ENCODE results near the gene CXXC5.
A peak's percentile ranks its signal among the peaks of the same experiment; 100 is the strongest.
"Not testable (repeated sequence)": the region's sequence is repeated elsewhere in the genome, so short reads cannot be mapped to it uniquely, and the experiment has no call there.

Gene CXXC5

DNA sequence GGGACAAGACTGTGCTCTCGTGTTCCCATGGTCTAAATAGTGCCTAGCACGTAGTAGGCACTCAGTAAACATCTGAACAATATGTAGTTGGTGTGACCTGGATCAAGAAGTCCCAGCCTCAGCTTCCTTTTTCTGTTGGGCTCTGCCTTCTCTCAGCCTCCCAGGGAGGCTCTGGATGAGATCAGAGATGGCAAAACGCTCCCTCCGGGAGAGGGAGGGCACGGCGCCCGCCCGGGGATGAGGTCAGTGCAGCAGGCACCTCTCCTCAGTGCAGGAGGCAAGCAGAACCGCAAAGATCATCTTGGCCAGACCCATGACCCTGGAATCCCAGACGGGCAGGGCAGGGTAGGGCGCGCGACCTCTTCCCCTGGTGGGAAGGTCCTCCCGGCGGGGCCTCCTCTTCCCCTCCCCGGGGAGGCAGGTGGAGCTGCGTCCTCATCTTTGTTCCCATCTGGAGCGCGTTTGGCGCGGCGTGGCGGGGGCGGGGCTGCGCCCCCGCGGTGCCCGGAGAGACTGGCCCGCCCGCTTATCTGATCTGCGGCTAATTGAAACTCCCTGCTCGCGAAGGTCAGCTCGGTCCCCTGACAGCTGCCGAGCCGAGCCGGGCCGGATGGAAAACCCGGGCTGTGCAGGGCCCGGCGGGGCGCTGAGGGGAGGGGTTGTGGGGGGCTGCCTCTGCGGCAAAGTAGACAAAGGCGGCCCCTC is 60.9 kb downstream of the CXXC5 start:
- DNase-seq (ENCODE audit: low read depth in 3 of 3, low spot score in 1 of 3): no peak

DNA sequence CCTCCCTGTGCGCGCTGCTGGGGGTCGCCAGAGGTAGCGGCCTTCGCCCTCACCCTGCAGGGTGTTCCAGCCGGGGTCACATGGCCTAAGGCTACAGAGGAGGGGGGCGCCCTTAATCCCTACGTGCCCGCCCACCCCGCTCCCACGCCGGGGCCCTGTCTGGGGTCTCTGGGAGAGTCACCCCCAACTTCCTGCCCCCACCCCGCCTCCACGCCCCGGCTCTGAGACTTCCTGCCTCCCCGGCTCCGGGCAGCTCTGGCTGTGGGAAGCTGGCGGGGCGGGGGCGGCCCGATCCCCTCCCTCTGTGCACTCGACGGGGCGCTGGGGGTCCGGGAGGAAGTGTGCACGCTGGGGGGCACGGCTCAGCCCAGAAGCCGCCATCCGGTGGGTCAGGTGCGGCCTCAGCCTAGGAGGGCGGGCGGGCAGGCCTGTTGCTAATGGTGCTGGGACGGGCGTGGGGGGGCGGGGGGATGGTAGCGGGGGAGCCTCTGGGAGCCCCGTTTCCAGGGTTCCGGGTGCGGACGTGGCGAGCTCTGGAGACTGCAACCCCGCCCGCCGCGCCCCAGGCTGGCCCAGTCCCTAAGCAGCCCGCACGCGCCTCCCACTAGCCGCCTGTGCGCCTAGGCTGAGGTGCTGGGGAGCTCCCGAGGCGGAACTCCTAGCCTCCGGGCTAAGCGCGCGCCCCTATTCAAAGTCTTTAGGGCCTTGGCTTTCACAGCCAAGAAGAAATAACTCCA is 61.6 kb downstream of the CXXC5 start:
- DNase-seq (ENCODE audit: low read depth in 3 of 3, low spot score in 1 of 3): no peak

DNA sequence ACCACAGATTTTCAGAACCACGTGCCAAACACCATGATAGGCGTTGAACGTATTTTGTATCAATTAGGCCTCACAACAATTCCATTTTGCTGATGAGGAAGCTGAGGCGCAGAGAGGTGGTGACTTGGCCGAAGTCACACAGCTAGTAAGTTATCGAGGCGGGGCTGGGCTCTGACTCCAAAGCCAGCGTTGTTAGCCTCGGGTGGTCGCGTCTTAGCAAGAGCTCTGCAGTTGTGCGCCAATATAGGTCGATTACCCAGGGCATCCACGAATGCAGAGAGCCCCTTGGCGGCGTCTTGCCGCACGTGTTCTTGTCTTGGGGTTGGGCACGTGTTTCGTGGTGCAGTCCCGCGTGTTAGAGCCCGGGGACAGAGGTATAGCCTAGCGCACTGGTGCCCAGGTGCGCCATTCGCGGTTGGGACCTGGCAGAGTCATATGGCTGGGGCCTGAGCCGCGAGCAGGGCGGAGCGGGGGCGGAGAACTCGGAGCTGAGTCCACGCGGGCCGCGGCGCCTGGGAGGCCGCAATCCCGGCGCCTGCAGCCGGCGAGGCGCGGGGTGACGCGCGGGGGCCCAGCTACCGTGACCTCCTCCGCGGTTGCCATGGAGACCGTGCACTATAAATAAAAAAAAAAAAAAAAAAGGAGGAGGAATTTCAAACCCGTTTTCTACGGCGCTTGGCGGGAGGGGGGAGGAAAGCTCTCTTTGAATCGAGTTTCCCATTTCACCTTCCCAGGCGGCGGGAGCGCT is 62.3 kb downstream of the CXXC5 start:
- peak in 2 of 3 donors; percentile 12 to 23 for DNase-seq (ENCODE audit: low read depth in 3 of 3, low spot score in 1 of 3)

GRCh38 chr5:139711067-139711905 is 63.1 kb downstream of the CXXC5 start:
- peak in 1 of 3 donors; percentile 26 for DNase-seq (ENCODE audit: low read depth in 3 of 3, low spot score in 1 of 3)

GRCh38 chr5:139711906-139712224 is 63.7 kb downstream of the CXXC5 start:
- DNase-seq (ENCODE audit: low read depth in 3 of 3, low spot score in 1 of 3): no peak

GRCh38 chr5:139712412-139712811 is 64.3 kb downstream of the CXXC5 start:
- no peak for DNase-seq (ENCODE audit: low read depth in 3 of 3, low spot score in 1 of 3)

DNA sequence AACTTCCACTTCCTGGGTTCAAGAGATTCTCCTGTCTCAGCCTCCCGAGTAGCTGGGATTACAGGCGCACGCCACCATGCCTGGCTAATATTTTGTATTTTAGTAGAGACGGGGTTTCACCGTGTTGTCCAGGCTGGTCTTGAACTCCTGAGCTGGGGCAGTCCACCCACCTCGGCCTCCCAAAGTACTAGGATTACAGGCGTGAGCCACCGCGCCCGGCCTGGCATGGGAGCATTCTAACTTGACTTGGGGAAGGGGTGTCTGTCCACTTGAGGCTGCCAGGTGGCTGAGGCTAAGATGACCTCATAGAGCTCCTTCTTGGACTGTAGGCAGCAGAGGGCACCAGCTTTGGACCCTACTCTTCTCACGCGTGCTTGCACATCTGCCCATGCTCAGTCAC is 65.7 kb downstream of the CXXC5 start:
- DNase-seq (ENCODE audit: low read depth in 3 of 3, low spot score in 1 of 3): not testable (repeated sequence)

DNA sequence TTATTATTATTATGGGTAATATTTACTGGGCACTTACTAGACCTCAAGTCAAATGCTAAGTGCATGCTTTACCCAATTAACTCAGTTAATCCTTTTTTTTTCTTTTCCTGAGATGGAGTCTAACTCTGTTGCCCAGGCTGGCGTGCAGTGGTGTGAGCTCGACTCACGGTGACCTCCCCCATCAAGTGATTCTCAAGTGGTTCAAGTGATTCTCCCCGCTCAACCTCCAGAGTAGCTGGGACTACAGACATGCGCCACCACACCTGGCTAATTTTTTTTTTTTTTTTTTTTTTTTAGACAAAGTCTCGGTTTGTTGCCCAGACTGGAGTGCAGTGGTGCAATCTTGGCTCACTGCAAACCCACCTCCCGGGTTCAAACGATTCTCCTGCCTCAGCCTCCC is 69.1 kb downstream of the CXXC5 start:
- no peak for DNase-seq (ENCODE audit: low read depth in 3 of 3, low spot score in 1 of 3)

- not testable (repeated sequence) for DNase-seq (ENCODE audit: low read depth in 3 of 3, low spot score in 1 of 3)
These were observed 70.3 kb downstream of the CXXC5 start for GRCh38 chr5:139718403-139718802.

DNA sequence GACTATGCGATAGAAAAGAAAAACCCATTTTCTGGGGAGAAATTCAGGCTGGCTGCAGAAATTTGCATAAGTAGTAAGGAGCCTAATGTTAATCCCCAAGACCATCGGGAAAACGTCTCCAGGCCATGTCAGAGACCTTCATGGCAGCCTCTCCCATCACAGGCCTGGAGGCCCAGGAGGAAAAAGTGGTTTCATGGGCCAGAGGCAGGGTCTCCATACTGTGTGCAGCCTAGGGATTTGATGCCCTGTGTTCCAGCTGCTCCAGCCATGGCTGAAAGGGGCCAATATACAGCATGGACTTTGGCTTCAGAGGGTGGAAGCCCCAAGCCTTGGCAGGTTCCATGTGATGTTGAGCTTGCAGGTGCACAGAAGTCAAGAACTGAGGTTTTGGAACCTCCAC is 71.8 kb downstream of the CXXC5 start:
- DNase-seq (ENCODE audit: low read depth in 3 of 3, low spot score in 1 of 3): not testable (repeated sequence)

GRCh38 chr5:139723986-139724587 is 75.9 kb downstream of the CXXC5 start:
- no peak for DNase-seq (ENCODE audit: low read depth in 3 of 3, low spot score in 1 of 3)

DNA sequence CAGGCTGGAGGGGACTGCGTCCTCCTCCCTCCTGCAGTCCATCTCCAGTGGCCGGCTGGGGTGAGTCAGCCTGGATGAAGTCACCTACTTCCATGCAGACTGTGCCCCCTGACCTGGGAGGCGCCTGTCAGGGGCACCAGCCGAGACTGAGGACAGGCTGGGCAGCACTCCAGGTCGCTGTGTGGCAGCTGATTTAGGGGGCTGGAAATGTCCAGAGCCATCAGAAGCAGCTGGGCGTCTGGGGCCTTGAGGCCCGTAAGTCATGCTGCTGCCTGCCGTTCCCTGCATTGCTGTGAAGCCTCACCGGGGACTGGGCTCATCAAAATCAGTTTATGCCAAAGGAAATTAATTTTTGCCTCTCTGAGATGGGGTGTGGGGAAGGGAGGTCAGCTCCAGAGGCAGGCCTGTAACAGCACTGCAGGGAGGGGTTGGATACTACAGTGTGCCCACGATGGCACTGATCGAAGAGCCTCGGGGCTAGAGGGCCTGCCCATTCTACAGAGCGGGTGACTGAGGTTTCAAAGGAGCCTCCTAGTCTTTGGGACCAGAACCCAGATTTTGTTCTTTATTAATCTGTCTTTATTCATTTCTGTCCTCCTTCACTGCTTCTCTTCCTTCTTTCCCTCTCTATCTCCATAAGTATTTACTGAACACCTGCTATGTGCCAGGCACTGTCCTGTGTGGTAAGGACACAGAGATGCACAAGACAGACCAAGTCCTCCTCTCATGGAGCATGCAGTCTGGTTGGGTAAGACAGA is 77.1 kb downstream of the CXXC5 start:
- DNase-seq (ENCODE audit: low read depth in 3 of 3, low spot score in 1 of 3): no peak

- no peak for DNase-seq (ENCODE audit: low read depth in 3 of 3, low spot score in 1 of 3)
These were observed 78.1 kb downstream of the CXXC5 start for GRCh38 chr5:139726248-139726647.

- not testable (repeated sequence) for DNase-seq (ENCODE audit: low read depth in 3 of 3, low spot score in 1 of 3)
These were observed 79.5 kb downstream of the CXXC5 start for GRCh38 chr5:139727615-139728014.

GRCh38 chr5:139731281-139731680 is 83.1 kb downstream of the CXXC5 start:
- no peak for DNase-seq (ENCODE audit: low read depth in 3 of 3, low spot score in 1 of 3)

- DNase-seq (ENCODE audit: low read depth in 3 of 3, low spot score in 1 of 3): no peak
These were observed 83.9 kb downstream of the CXXC5 start for GRCh38 chr5:139732019-139732418.

GRCh38 chr5:139733010-139733688 is 85.0 kb downstream of the CXXC5 start:
- DNase-seq (ENCODE audit: low read depth in 3 of 3, low spot score in 1 of 3): no peak
